Caco-2 (cell line): ENCODE measurements around the gene TALDO1. TPM values are rescaled to one million over a fixed set of nuclear protein-coding genes. Genes with fewer than 3 reads are reported as not detected.
A peak's percentile ranks its signal among the peaks of the same experiment; 100 is the strongest.

Experiments used
- BruUV-seq: library from RNA; stranded (reverse); fragments of 400-500 nt; replicated peaks from 2 replicates; lab custom pipeline; 2021; lab: Mats Ljungman, UMichigan
- CTCF ChIA-PET: fragments of 300-600 bp; sonication (Branson Sonifier 250); formaldehyde crosslinking; loops from one replicate; lab custom pipeline; 2022; ENCODE audit warnings: antibody characterized with exemption; lab: Charles Lee
- POLR2A ChIA-PET: fragments of 300-600 bp; sonication (Branson Sonifier 250); formaldehyde crosslinking; loops from one replicate; lab custom pipeline; 2022; ENCODE audit warnings: antibody characterized with exemption; lab: Charles Lee
- DNase-seq, 2 experiments: peaks; one replicate each; pipeline versions ENCODE4 v3.0.0 to v3.0.0-alpha.2; 2020 to 2022
- H3K27me3 ChIP-seq: replicated peaks from 2 replicates; pipeline ENCODE4 v1.6.0; 2011; ENCODE audit warnings: low read length; ENCODE audit not compliant: control insufficient read depth, insufficient read depth
- H3K36me3 ChIP-seq: 2 replicates; pipeline ENCODE4 v1.5.1; 2011; ENCODE audit warnings: low read length; ENCODE audit not compliant: control insufficient read depth, insufficient read depth
- H3K4me1 ChIP-seq: fragments of 250-450 bp; sonication (Bioruptor Pico); 2 replicates; pipeline ENCODE4 v1.5.1; 2020; ENCODE audit warnings: mild to moderate bottlenecking
- H3K4me3 ChIP-seq: 2 replicates; pipeline ENCODE4 v1.5.1; 2011; ENCODE audit warnings: low read depth, mild to moderate bottlenecking, control low read depth, low read length
- H3K9me3 ChIP-seq: fragments of 250-450 bp; sonication (Bioruptor Pico); 2 replicates; pipeline ENCODE4 v1.5.1; 2020; ENCODE audit warnings: mild to moderate bottlenecking, moderate library complexity
- H3K27ac Mint-ChIP-seq: one replicate; pipeline ENCODE4 v1.8.0; 2022; ENCODE audit warnings: mixed read lengths; ENCODE audit not compliant: unreplicated experiment
- H3K27me3 Mint-ChIP-seq: one replicate; pipeline ENCODE4 v1.8.0; 2022; ENCODE audit warnings: mixed read lengths; ENCODE audit not compliant: insufficient read depth, unreplicated experiment
- H3K36me3 Mint-ChIP-seq: one replicate; pipeline ENCODE4 v1.8.0; 2022; ENCODE audit warnings: mild to moderate bottlenecking, mixed read lengths; ENCODE audit not compliant: insufficient read depth, unreplicated experiment
- H3K4me1 Mint-ChIP-seq: one replicate; pipeline ENCODE4 v1.8.0; 2022; ENCODE audit warnings: low read depth, mixed read lengths; ENCODE audit not compliant: unreplicated experiment
- H3K4me3 Mint-ChIP-seq: one replicate; pipeline ENCODE4 v1.8.0; 2022; ENCODE audit warnings: mild to moderate bottlenecking, moderate library complexity, mixed read lengths; ENCODE audit not compliant: unreplicated experiment
- H3K9me3 Mint-ChIP-seq: one replicate; pipeline ENCODE4 v1.8.0; 2022; ENCODE audit warnings: mixed read lengths; ENCODE audit not compliant: unreplicated experiment
- intact Hi-C: fragments of 100-400 bp; cut with micrococcal nuclease; formaldehyde crosslinking; loops from one replicate; pipeline ENCODE4 v1.10.0; 2022; ENCODE audit not compliant: unreplicated experiment
- total RNA-seq: library from RNA; stranded (reverse); gene quantifications from 2 replicates; pipeline ENCODE4 v1.2.3, GENCODE V29; 2022
- TF ChIP-seq, protein P1 (sequence below), 2 experiments: fragments of 200-600 bp in 1 of 2; IDR thresholded peaks; 1 replicate in 1 of 2; 2 replicates in 1 of 2; pipeline versions ENCODE4 v1.5.1 to v1.8.0; 2011 to 2022; ENCODE audit warnings: antibody characterized with exemption in 1 of 2, control low read depth in 1 of 2, inconsistent platforms in 1 of 2, low read depth in 1 of 2, low read length in 1 of 2, mild to moderate bottlenecking in 1 of 2, moderate library complexity in 1 of 2; ENCODE audit not compliant: insufficient read depth in 1 of 2, severe bottlenecking in 1 of 2, unreplicated experiment in 1 of 2

The TALDO1 gene
- total RNA-seq, 1 experiment from 2014 or later = 293 TPM

DNA sequence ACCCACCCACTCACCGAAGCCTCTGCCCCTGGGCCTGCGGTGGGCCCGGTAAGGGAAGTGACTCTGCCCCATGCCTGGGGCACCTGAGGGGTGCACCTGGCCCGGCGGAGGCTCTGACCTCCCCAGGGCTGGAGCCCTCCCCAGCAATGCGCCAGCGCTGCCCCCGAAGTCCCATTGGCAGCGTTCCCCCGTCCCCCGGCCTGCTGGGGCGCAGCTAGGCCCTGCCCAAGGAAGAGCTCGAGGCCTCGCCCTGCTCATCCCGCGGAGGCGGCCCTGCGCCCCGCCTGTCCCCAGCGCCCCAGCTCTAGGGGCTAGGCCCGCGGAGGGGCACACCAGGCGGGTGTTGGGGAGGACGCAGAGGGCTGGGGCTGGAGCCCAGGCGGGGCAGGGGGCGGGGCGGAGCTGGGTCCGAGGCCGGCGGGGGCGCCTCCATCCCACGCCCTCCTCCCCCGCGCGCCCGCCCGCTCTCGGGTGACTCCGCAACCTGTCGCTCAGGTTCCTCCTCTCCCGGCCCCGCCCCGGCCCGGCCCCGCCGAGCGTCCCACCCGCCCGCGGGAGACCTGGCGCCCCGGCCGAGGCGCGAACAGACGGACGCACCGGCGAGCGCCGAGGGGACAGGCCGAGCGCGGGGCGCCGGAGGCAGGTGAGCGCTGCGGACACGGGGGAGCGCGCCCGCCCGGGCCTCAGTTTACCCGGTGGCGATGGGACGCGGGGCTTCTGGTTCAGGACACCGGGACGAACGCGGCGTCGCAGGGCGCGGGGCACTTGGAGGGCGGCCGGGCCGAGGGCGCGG lies 41.4 kb upstream of the TALDO1 start, which contains the start of gene EPS8L2:
EPS8L2 (plus strand) TSS at position 586 of the 793 bp plus-strand sequence. CDS start 3,177 bp downstream, outside the sequence.
- Mint-ChIP-seq H3K4me3 (peak within 1 kb of the TSS; percentile 86), H3K9me3 (no peaks in the 10 kb centered on the region), H3K27ac (peak within 1 kb of the TSS; percentile 90), H3K27me3 (no peaks in the 10 kb centered on the region), H3K36me3 (peaks cover 79% of the 10 kb centered on the region), H3K4me1 (peaks cover 7% of the 10 kb centered on the region)
- DNase-seq = peak; percentile 80
- intact Hi-C loops = no loop called here
- TF ChIP-seq, protein P1, sequence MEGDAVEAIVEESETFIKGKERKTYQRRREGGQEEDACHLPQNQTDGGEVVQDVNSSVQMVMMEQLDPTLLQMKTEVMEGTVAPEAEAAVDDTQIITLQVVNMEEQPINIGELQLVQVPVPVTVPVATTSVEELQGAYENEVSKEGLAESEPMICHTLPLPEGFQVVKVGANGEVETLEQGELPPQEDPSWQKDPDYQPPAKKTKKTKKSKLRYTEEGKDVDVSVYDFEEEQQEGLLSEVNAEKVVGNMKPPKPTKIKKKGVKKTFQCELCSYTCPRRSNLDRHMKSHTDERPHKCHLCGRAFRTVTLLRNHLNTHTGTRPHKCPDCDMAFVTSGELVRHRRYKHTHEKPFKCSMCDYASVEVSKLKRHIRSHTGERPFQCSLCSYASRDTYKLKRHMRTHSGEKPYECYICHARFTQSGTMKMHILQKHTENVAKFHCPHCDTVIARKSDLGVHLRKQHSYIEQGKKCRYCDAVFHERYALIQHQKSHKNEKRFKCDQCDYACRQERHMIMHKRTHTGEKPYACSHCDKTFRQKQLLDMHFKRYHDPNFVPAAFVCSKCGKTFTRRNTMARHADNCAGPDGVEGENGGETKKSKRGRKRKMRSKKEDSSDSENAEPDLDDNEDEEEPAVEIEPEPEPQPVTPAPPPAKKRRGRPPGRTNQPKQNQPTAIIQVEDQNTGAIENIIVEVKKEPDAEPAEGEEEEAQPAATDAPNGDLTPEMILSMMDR (IDR thresholded peaks at IDR 0.05; ENCODE audit: insufficient read depth in 1 of 2, low read depth in 1 of 2, low read length in 1 of 2, severe bottlenecking in 1 of 2, unreplicated experiment in 1 of 2) = no peak
- ChIA-PET CTCF (interaction anchor here (0.6 kb wide), 1 partner anchor 70 kb away, joined by 7 read pairs; no protein-coding TSS in a partner anchor), POLR2A (interaction anchor here (0.6 to 4.2 kb wide), 3 partner anchors 11 to 247 kb away, joined by 3 to 32 read pairs (median 13); partner anchors contain the start of genes DEAF1 and TMEM80)
- no peaks in the 10 kb centered on the region for H3K27me3 ChIP-seq
- BruUV-seq = no TSS peak
- no peaks in the 10 kb centered on the region for H3K9me3 ChIP-seq
- peaks cover 47% of the 10 kb centered on the region for H3K4me1 ChIP-seq
- peak within 1 kb of the TSS; percentile 80 for H3K4me3 ChIP-seq
- H3K36me3 ChIP-seq = peaks cover 4% of the 10 kb centered on the region

DNA sequence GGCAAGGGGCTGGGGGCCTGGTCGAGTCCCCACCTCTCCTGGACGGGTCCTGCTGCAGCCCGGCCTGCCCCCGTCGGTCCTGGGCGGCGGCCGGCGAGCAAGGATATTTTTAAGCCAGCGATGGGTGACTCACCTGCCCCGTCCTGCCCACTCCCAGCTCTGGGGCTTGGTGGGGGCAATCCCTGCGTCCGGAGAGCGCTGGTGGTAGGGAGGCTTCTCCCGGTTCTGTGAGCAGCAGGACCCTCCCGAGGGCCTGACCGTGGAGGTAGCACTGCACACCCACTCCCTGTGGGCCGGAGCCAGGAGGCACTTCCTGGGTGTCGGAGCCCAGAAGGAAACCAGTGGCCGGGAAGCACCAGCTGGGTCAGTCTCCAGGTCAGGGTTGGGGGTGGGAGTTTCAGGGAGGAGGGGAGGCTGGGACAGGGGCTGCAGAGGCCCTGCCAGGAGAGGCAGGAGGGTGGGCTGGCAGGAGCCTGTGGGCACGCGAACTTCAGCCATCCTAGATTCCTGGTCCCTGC lies 40.8 kb upstream of the TALDO1 start:
- BruUV-seq = TSS peak; percentile 15
- H3K27me3 ChIP-seq = no peaks in the 10 kb centered on the region
- ChIA-PET CTCF (interaction anchor here (0.6 to 1.2 kb wide), 10 partner anchors 11 to 1063 kb away, joined by 3 to 7 read pairs (median 4); partner anchors contain the start of genes TALDO1 and TMEM80), POLR2A (interaction anchor here (0.5 to 4.2 kb wide), 4 partner anchors 11 to 246 kb away, joined by 3 to 32 read pairs (median 8); partner anchors contain the start of genes DEAF1 and TMEM80)
- Mint-ChIP-seq H3K27ac (peak overlapping the region; percentile 90), H3K4me1 (peaks cover 13% of the 10 kb centered on the region), H3K27me3 (no peaks in the 10 kb centered on the region), H3K9me3 (no peaks in the 10 kb centered on the region), H3K36me3 (peaks cover 79% of the 10 kb centered on the region), H3K4me3 (peak overlapping the region; percentile 86)
- no peaks in the 10 kb centered on the region for H3K9me3 ChIP-seq
- peaks cover 54% of the 10 kb centered on the region for H3K4me1 ChIP-seq
- H3K4me3 ChIP-seq = peak overlapping the region; percentile 80
- TF ChIP-seq, protein P1 (IDR thresholded peaks at IDR 0.05; ENCODE audit: insufficient read depth in 1 of 2, low read depth in 1 of 2, low read length in 1 of 2, severe bottlenecking in 1 of 2, unreplicated experiment in 1 of 2) = peak in 1 of 2 experiments; percentile 43
- H3K36me3 ChIP-seq = peaks cover 4% of the 10 kb centered on the region
- DNase-seq = peak in 1 of 2 experiments; percentile 60
- intact Hi-C loops = no loop called here
